ENCODE results near the gene BRINP2.

The BRINP2 gene

GRCh38 chr1:177208920-177209319 lies 38.2 kb downstream of the BRINP2 start:
- no peak for TF ChIP-seq POLR2AphosphoS5 (IDR thresholded peaks at IDR 0.05; ENCODE audit: low read depth)
- no peak for TF ChIP-seq GABPA (IDR thresholded peaks at IDR 0.05; ENCODE audit: low read depth)
- no peak for TF ChIP-seq SPI1 (IDR thresholded peaks at IDR 0.05; ENCODE audit: borderline replicate concordance, low read depth)
- no peak for TF ChIP-seq CTCF (IDR thresholded peaks at IDR 0.05; ENCODE audit: insufficient read depth, low read length)
- TF ChIP-seq, protein P1, sequence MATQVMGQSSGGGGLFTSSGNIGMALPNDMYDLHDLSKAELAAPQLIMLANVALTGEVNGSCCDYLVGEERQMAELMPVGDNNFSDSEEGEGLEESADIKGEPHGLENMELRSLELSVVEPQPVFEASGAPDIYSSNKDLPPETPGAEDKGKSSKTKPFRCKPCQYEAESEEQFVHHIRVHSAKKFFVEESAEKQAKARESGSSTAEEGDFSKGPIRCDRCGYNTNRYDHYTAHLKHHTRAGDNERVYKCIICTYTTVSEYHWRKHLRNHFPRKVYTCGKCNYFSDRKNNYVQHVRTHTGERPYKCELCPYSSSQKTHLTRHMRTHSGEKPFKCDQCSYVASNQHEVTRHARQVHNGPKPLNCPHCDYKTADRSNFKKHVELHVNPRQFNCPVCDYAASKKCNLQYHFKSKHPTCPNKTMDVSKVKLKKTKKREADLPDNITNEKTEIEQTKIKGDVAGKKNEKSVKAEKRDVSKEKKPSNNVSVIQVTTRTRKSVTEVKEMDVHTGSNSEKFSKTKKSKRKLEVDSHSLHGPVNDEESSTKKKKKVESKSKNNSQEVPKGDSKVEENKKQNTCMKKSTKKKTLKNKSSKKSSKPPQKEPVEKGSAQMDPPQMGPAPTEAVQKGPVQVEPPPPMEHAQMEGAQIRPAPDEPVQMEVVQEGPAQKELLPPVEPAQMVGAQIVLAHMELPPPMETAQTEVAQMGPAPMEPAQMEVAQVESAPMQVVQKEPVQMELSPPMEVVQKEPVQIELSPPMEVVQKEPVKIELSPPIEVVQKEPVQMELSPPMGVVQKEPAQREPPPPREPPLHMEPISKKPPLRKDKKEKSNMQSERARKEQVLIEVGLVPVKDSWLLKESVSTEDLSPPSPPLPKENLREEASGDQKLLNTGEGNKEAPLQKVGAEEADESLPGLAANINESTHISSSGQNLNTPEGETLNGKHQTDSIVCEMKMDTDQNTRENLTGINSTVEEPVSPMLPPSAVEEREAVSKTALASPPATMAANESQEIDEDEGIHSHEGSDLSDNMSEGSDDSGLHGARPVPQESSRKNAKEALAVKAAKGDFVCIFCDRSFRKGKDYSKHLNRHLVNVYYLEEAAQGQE (IDR thresholded peaks at IDR 0.05; ENCODE audit: insufficient replicate concordance, low read depth) = no peak
- DNase-seq (ENCODE audit: low read depth in 1 of 2, low spot score in 1 of 2) = no peak
- no peak overlapping the region for H3K4me3 ChIP-seq (replicated peaks; ENCODE audit: insufficient read depth, low read length)
- H3K27ac ChIP-seq (replicated peaks) = no peak overlapping the region
- no peaks in the 10 kb centered on the region for H3K27me3 ChIP-seq (ENCODE audit: insufficient read depth, poor library complexity, severe bottlenecking)

GRCh38 chr1:177209357-177209756 lies 38.6 kb downstream of the BRINP2 start:
- H3K4me3 ChIP-seq (replicated peaks; ENCODE audit: insufficient read depth, low read length) = no peak overlapping the region
- TF ChIP-seq GABPA (IDR thresholded peaks at IDR 0.05; ENCODE audit: low read depth) (no peak), CTCF (IDR thresholded peaks at IDR 0.05; ENCODE audit: insufficient read depth, low read length) (no peak), SPI1 (IDR thresholded peaks at IDR 0.05; ENCODE audit: borderline replicate concordance, low read depth) (no peak), POLR2AphosphoS5 (IDR thresholded peaks at IDR 0.05; ENCODE audit: low read depth) (no peak)
- TF ChIP-seq, protein P1 (IDR thresholded peaks at IDR 0.05; ENCODE audit: insufficient replicate concordance, low read depth) = no peak
- no peak for DNase-seq (ENCODE audit: low read depth in 1 of 2, low spot score in 1 of 2)
- no peaks in the 10 kb centered on the region for H3K27me3 ChIP-seq (ENCODE audit: insufficient read depth, poor library complexity, severe bottlenecking)
- no peak overlapping the region for H3K27ac ChIP-seq (replicated peaks)

GRCh38 chr1:177210071-177210470 lies 39.3 kb downstream of the BRINP2 start:
- no peak for TF ChIP-seq CTCF (IDR thresholded peaks at IDR 0.05; ENCODE audit: insufficient read depth, low read length)
- TF ChIP-seq POLR2AphosphoS5 (IDR thresholded peaks at IDR 0.05; ENCODE audit: low read depth) = no peak
- no peak for TF ChIP-seq SPI1 (IDR thresholded peaks at IDR 0.05; ENCODE audit: borderline replicate concordance, low read depth)
- TF ChIP-seq GABPA (IDR thresholded peaks at IDR 0.05; ENCODE audit: low read depth) = no peak
- TF ChIP-seq, protein P1 (IDR thresholded peaks at IDR 0.05; ENCODE audit: insufficient replicate concordance, low read depth) = no peak
- Histone ChIP-seq H3K27ac (replicated peaks) (no peak overlapping the region), H3K27me3 (ENCODE audit: insufficient read depth, poor library complexity, severe bottlenecking) (no peaks in the 10 kb centered on the region), H3K4me3 (replicated peaks; ENCODE audit: insufficient read depth, low read length) (no peak overlapping the region)
- DNase-seq (ENCODE audit: low read depth in 1 of 2, low spot score in 1 of 2) = no peak

All from HL-60 (cell line).